ENCODE measurements around the gene AGAP1. TPM values are rescaled to one million over a fixed set of nuclear protein-coding genes. Genes with fewer than 3 reads are reported as not detected.

The AGAP1 gene
- total RNA-seq, 2 experiments from 2014 or later: not detected

GRCh38 chr2:235647877-235648276, 154.0 kb downstream of the AGAP1 start:
- no peak for DNase-seq (ENCODE audit: low spot score)
- CTCF ChIA-PET (ENCODE audit: unreplicated experiment): no interaction called here

GRCh38 chr2:235649418-235649817, 155.6 kb downstream of the AGAP1 start:
- intact Hi-C loops (cut with micrococcal nuclease; ENCODE audit: unreplicated experiment): no loop called here

More at GRCh38 chr2:235647877-235648276, 154.0 kb downstream of the AGAP1 start:
- Histone ChIP-seq H3K9me3 (ENCODE audit: low read length) (no peaks in the 10 kb centered on the region), H3K4me3 (ENCODE audit: low read depth, low read length, poor library complexity, severe bottlenecking) (no peak overlapping the region), H3K36me3 (ENCODE audit: insufficient read depth, low read length) (no peaks in the 10 kb centered on the region), H2AFZ (ENCODE audit: low read length) (no peak overlapping the region), H3K79me2 (ENCODE audit: insufficient read depth, low read depth, low read length) (no peaks in the 10 kb centered on the region), H4K20me1 (ENCODE audit: insufficient read depth, low read length) (no peaks in the 10 kb centered on the region), H3K27ac (ENCODE audit: low read depth, low read length, poor library complexity, severe bottlenecking) (no peak overlapping the region), H3K9me2 (ENCODE audit: insufficient read depth, low read length) (no peaks in the 10 kb centered on the region), H3K4me1 (ENCODE audit: insufficient read depth, low read length, poor library complexity, severe bottlenecking) (no peaks in the 10 kb centered on the region), H3K4me2 (ENCODE audit: low read length) (no peak overlapping the region)
- no peak for TF ChIP-seq CTCF (conservative IDR thresholded peaks at IDR 0.05; ENCODE audit: low read length)
- TF ChIP-seq EZH2phosphoT487 (IDR thresholded peaks at IDR 0.05; ENCODE audit: borderline replicate concordance, low read depth, low read length): no peak
- POLR2A ChIA-PET: no interaction called here
- intact Hi-C loops (cut with micrococcal nuclease; ENCODE audit: unreplicated experiment): no loop called here
- no TSS peak for BruUV-seq (replicated peaks)

GRCh38 chr2:235651643-235652042, 157.8 kb downstream of the AGAP1 start:
- Histone ChIP-seq H3K4me1 (ENCODE audit: insufficient read depth, low read length, poor library complexity, severe bottlenecking) (no peaks in the 10 kb centered on the region), H3K4me2 (ENCODE audit: low read length) (no peak overlapping the region), H3K9me3 (ENCODE audit: low read length) (no peaks in the 10 kb centered on the region), H3K4me3 (ENCODE audit: low read depth, low read length, poor library complexity, severe bottlenecking) (no peak overlapping the region), H2AFZ (ENCODE audit: low read length) (no peak overlapping the region), H3K27ac (ENCODE audit: low read depth, low read length, poor library complexity, severe bottlenecking) (no peak overlapping the region), H3K9me2 (ENCODE audit: insufficient read depth, low read length) (no peaks in the 10 kb centered on the region), H4K20me1 (ENCODE audit: insufficient read depth, low read length) (no peaks in the 10 kb centered on the region), H3K79me2 (ENCODE audit: insufficient read depth, low read depth, low read length) (no peaks in the 10 kb centered on the region), H3K36me3 (ENCODE audit: insufficient read depth, low read length) (no peaks in the 10 kb centered on the region)
- DNase-seq (ENCODE audit: low spot score): no peak
- CTCF ChIA-PET (ENCODE audit: unreplicated experiment): no interaction called here
- no peak for TF ChIP-seq EZH2phosphoT487 (IDR thresholded peaks at IDR 0.05; ENCODE audit: borderline replicate concordance, low read depth, low read length)
- no peak for TF ChIP-seq CTCF (conservative IDR thresholded peaks at IDR 0.05; ENCODE audit: low read length)
- POLR2A ChIA-PET: no interaction called here
- intact Hi-C loops (cut with micrococcal nuclease; ENCODE audit: unreplicated experiment): no loop called here
- BruUV-seq (replicated peaks): no TSS peak

More at GRCh38 chr2:235649418-235649817, 155.6 kb downstream of the AGAP1 start:
- Histone ChIP-seq H3K79me2 (ENCODE audit: insufficient read depth, low read depth, low read length) (no peaks in the 10 kb centered on the region), H3K9me2 (ENCODE audit: insufficient read depth, low read length) (no peaks in the 10 kb centered on the region), H3K4me2 (ENCODE audit: low read length) (no peak overlapping the region), H3K27ac (ENCODE audit: low read depth, low read length, poor library complexity, severe bottlenecking) (no peak overlapping the region), H3K4me1 (ENCODE audit: insufficient read depth, low read length, poor library complexity, severe bottlenecking) (no peaks in the 10 kb centered on the region), H3K36me3 (ENCODE audit: insufficient read depth, low read length) (no peaks in the 10 kb centered on the region), H2AFZ (ENCODE audit: low read length) (no peak overlapping the region), H3K9me3 (ENCODE audit: low read length) (no peaks in the 10 kb centered on the region), H4K20me1 (ENCODE audit: insufficient read depth, low read length) (no peaks in the 10 kb centered on the region), H3K4me3 (ENCODE audit: low read depth, low read length, poor library complexity, severe bottlenecking) (no peak overlapping the region)
- no TSS peak for BruUV-seq (replicated peaks)
- ChIA-PET POLR2A (no interaction called here), CTCF (ENCODE audit: unreplicated experiment) (no interaction called here)
- TF ChIP-seq CTCF (conservative IDR thresholded peaks at IDR 0.05; ENCODE audit: low read length) (no peak), EZH2phosphoT487 (IDR thresholded peaks at IDR 0.05; ENCODE audit: borderline replicate concordance, low read depth, low read length) (no peak)
- DNase-seq (ENCODE audit: low spot score): no peak

All from OCI-LY7 (cell line).